ENCODE measurements around the gene GDF7. TPM values are rescaled to one million over a fixed set of nuclear protein-coding genes. Genes with fewer than 3 reads are reported as not detected.

Gene GDF7
- total RNA-seq, 1 experiment from 2014 or later: 0.02 TPM

GRCh38 chr2:20650877-20651730 lies 15.8 kb upstream of the GDF7 start, which contains the start of gene HS1BP3:
Gene HS1BP3 (minus strand): TSS chr2:20651098. CDS start chr2:20651063, 35 bp downstream.
- BruUV-seq (replicated peaks): TSS peak; percentile 89
- TF ChIP-seq ATF3 (IDR thresholded peaks at IDR 0.05) (no peak), RAD21 (IDR thresholded peaks at IDR 0.05; ENCODE audit: low read depth) (peak; percentile 60), CTCF (IDR thresholded peaks at IDR 0.05 in 2 of 3, conservative IDR thresholded peaks at IDR 0.05 in 1 of 3; ENCODE audit: borderline replicate concordance in 1 of 3, insufficient read depth in 1 of 3, low read depth in 2 of 3, low read length in 2 of 3) (peak; percentile 28 to 69 (median 59); a peak in 4 of 6 replicates), TCF7L2 (IDR thresholded peaks at IDR 0.05; ENCODE audit: borderline replicate concordance, extremely low read depth, insufficient read depth, insufficient read length) (peak; percentile 45), EZH2 (IDR thresholded peaks at IDR 0.05) (no peak), YY1 (IDR thresholded peaks at IDR 0.05; ENCODE audit: extremely low read depth, insufficient replicate concordance, low read depth, low read length) (peak; percentile 65), CEBPB (IDR thresholded peaks at IDR 0.05; ENCODE audit: low read depth) (no peak), ZNF274 (IDR thresholded peaks at IDR 0.05; ENCODE audit: low read depth, low read length) (no peak), POLR2AphosphoS5 (IDR thresholded peaks at IDR 0.05; ENCODE audit: low read depth, low read length) (peak; percentile 96), ELF1 (IDR thresholded peaks at IDR 0.05; ENCODE audit: borderline replicate concordance, low read depth) (no peak), ZBTB33 (IDR thresholded peaks at IDR 0.05; ENCODE audit: extremely low read depth, insufficient replicate concordance, low read length) (no peak), SP1 (IDR thresholded peaks at IDR 0.05; ENCODE audit: low read depth) (no peak), EGR1 (IDR thresholded peaks at IDR 0.05; ENCODE audit: low read depth) (no peak), EZH2phosphoT487 (IDR thresholded peaks at IDR 0.05; ENCODE audit: borderline replicate concordance) (no peak)
- TF ChIP-seq, protein P1, sequence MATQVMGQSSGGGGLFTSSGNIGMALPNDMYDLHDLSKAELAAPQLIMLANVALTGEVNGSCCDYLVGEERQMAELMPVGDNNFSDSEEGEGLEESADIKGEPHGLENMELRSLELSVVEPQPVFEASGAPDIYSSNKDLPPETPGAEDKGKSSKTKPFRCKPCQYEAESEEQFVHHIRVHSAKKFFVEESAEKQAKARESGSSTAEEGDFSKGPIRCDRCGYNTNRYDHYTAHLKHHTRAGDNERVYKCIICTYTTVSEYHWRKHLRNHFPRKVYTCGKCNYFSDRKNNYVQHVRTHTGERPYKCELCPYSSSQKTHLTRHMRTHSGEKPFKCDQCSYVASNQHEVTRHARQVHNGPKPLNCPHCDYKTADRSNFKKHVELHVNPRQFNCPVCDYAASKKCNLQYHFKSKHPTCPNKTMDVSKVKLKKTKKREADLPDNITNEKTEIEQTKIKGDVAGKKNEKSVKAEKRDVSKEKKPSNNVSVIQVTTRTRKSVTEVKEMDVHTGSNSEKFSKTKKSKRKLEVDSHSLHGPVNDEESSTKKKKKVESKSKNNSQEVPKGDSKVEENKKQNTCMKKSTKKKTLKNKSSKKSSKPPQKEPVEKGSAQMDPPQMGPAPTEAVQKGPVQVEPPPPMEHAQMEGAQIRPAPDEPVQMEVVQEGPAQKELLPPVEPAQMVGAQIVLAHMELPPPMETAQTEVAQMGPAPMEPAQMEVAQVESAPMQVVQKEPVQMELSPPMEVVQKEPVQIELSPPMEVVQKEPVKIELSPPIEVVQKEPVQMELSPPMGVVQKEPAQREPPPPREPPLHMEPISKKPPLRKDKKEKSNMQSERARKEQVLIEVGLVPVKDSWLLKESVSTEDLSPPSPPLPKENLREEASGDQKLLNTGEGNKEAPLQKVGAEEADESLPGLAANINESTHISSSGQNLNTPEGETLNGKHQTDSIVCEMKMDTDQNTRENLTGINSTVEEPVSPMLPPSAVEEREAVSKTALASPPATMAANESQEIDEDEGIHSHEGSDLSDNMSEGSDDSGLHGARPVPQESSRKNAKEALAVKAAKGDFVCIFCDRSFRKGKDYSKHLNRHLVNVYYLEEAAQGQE (IDR thresholded peaks at IDR 0.05; ENCODE audit: low read depth): no peak
- TF ChIP-seq, protein P2, sequence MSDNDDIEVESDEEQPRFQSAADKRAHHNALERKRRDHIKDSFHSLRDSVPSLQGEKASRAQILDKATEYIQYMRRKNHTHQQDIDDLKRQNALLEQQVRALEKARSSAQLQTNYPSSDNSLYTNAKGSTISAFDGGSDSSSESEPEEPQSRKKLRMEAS (IDR thresholded peaks at IDR 0.05): no peak; the same call in 1 of the 2 replicates

More at GRCh38 chr2:20650877-20651730, 15.8 kb upstream of the GDF7 start, which contains the start of gene HS1BP3:
- no peaks in the 10 kb centered on the region for H3K36me3 ChIP-seq (ENCODE audit: control insufficient read depth in 1 of 2, insufficient read depth in 2 of 2, low read length in 2 of 2)
- ChIA-PET RAD21 (ENCODE audit: low non-redundant PET in 1 of 2, low total read pairs in 2 of 2, uncharacterized antibody in 2 of 2, unreplicated experiment in 2 of 2) (interaction anchor here (1.0 to 1.7 kb wide), 2 partner anchors 240 to 255 kb away, joined by 3 to 4 read pairs; no protein-coding TSS in a partner anchor), POLR2A (interaction anchor here (1.0 to 2.5 kb wide), 4 partner anchors 10 to 204 kb away, joined by 3 to 11 read pairs (median 4); partner anchors contain the start of gene RHOB), CTCF (interaction anchor here (0.6 to 2.6 kb wide), 17 partner anchors 9 to 312 kb away, joined by 3 to 16 read pairs (median 3); partner anchors contain the start of gene RHOB)
- H3K9me2 ChIP-seq (ENCODE audit: insufficient read depth): no peaks in the 10 kb centered on the region
- peak within 1 kb of the TSS; percentile 94 for H2AFZ ChIP-seq (ENCODE audit: low read depth, low read length, poor library complexity, severe bottlenecking)
- intact Hi-C loops (cut with micrococcal nuclease): no loop called here
- H3K9me3 ChIP-seq (ENCODE audit: control insufficient read depth in 1 of 2, insufficient read depth in 1 of 2, low read depth in 1 of 2, low read length in 2 of 2): no peaks in the 10 kb centered on the region
- ATAC-seq: peak; percentile 97
- no peaks in the 10 kb centered on the region for H3K79me2 ChIP-seq (ENCODE audit: insufficient read depth, low read length)
- H3K9ac ChIP-seq (ENCODE audit: low read length): peak within 1 kb of the TSS; percentile 91
- H3K27me3 ChIP-seq (ENCODE audit: insufficient read depth, low read length): no peaks in the 10 kb centered on the region
- H3K4me2 ChIP-seq (ENCODE audit: low read length): peak within 1 kb of the TSS; percentile 99
- peaks cover 5 to 18% of the 10 kb centered on the region in 2 experiments for H3K4me1 ChIP-seq (ENCODE audit: control insufficient read depth in 1 of 2, insufficient read depth in 2 of 2, low read length in 2 of 2)
- DNase-seq (ENCODE audit: low read depth, low spot score): peak; percentile 28
- no peaks in the 10 kb centered on the region for H4K20me1 ChIP-seq (ENCODE audit: insufficient read depth)
- peak within 1 kb of the TSS; percentile 82 to 95 for H3K4me3 ChIP-seq (replicated peaks in 1 of 2; ENCODE audit: low read depth in 1 of 2, low read length in 2 of 2)
- H3K27ac ChIP-seq (ENCODE audit: low read depth, low read length): peak within 1 kb of the TSS; percentile 69
